Stomach smooth muscle (tissue), 2 donors: Measurements from ENCODE around the gene IL4I1.
"Not testable (repeated sequence)": the region's sequence is repeated elsewhere in the genome, so short reads cannot be mapped to it uniquely, and the experiment has no call there.

Experiments
- H3K27ac ChIP-seq: one replicate; pipeline ENCODE4 v1.7.0; 2013; ENCODE audit warnings: mild to moderate bottlenecking, low read length, inconsistent platforms
- H3K27me3 ChIP-seq, 2 donors: one replicate each; pipeline ENCODE4 v1.7.0; 2013; ENCODE audit warnings: low read length in 2 of 2; ENCODE audit not compliant: insufficient read depth in 2 of 2, control insufficient read depth in 1 of 2
- H3K36me3 ChIP-seq, 2 donors: one replicate each; pipeline ENCODE4 v1.7.0; 2013; ENCODE audit warnings: low read length in 2 of 2; ENCODE audit not compliant: control insufficient read depth in 2 of 2, insufficient read depth in 2 of 2
- H3K4me1 ChIP-seq: one replicate; pipeline ENCODE4 v1.7.0; 2013; ENCODE audit warnings: low read length; ENCODE audit not compliant: control insufficient read depth, insufficient read depth
- H3K4me3 ChIP-seq, 2 donors: one replicate each; pipeline ENCODE4 v1.7.0; 2013; ENCODE audit warnings: low read length in 2 of 2
- H3K9ac ChIP-seq, 2 donors: one replicate each; pipeline ENCODE4 v1.7.0; 2013; ENCODE audit warnings: low read length in 2 of 2, mild to moderate bottlenecking in 1 of 2
- H3K9me3 ChIP-seq, 2 donors: one replicate each; pipeline ENCODE4 v1.7.0; 2013; ENCODE audit warnings: low read length in 2 of 2; ENCODE audit not compliant: control insufficient read depth in 2 of 2
- donor health status: healthy.
- donor health status: Pancreatic carcinoma.

The IL4I1 gene

DNA sequence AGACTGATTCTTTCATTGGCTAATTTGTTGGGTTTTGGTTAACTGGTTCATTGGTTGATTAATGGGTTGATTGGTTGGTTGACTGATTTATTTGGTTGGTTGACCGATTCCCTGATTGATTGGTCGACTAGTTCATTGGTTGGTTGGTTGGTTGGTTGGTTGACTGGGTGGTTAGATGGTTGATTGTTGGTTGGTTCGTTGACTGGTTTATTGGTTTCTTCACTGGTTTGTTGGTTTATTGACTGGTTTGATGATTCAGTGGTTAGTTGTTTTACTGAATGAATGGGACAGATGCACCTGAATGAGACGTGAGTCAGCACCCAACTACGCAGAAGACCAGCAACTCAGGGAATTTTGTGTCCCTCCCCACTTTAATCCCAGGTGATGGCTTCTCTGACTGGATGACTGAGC, 35.4 kb upstream of the IL4I1 start:
- Histone ChIP-seq H3K27ac (no peak overlapping the region), H3K9me3 (no peaks in the 10 kb centered on the region), H3K27me3 (no peaks in the 10 kb centered on the region), H3K9ac (no peak overlapping the region), H3K4me1 (peaks cover 20% of the 10 kb centered on the region), H3K4me3 (no peak overlapping the region), H3K36me3 (peaks cover 4 to 5% of the 10 kb centered on the region in 2 donors)

DNA sequence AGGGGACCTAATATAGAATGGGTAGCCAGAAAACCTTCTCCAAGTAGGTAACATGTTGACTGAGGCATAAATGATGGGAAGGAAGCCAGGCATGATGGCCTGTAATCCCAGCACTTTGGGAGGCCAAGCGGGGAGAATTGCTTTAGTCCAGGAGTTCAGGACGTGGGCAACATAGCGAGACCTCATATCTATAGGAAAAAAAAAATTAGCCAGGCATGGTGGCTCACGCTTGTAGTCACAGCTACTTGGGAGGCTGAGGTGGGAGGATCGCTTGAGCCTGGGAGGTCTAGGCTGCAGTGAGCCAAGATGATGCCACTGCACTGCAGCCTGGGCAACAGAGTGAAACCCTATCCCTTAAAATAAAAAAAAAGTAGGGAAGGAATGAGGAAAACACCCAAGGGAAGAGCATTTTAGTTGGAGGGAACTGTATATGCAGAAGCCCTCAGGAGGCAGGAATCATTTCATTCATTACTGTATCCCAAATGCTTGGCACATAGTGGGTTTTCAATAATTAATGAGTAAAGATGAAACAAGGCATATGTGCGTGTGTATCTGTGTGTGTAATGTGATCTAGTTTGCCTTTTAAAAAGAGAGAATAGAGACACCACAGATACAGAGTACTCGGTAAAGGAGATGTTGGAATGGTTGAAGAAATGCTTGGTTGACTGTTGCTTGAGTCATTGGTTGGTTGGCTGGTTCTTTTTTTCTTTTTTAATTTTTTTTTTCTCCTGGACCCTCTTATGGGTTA, 34.8 kb upstream of the IL4I1 start:
- Histone ChIP-seq H3K36me3 (peaks cover 4 to 5% of the 10 kb centered on the region in 2 donors), H3K9me3 (no peaks in the 10 kb centered on the region), H3K27me3 (no peaks in the 10 kb centered on the region), H3K27ac (no peak overlapping the region), H3K4me3 (no peak overlapping the region), H3K9ac (no peak overlapping the region), H3K4me1 (peaks cover 20% of the 10 kb centered on the region)

DNA sequence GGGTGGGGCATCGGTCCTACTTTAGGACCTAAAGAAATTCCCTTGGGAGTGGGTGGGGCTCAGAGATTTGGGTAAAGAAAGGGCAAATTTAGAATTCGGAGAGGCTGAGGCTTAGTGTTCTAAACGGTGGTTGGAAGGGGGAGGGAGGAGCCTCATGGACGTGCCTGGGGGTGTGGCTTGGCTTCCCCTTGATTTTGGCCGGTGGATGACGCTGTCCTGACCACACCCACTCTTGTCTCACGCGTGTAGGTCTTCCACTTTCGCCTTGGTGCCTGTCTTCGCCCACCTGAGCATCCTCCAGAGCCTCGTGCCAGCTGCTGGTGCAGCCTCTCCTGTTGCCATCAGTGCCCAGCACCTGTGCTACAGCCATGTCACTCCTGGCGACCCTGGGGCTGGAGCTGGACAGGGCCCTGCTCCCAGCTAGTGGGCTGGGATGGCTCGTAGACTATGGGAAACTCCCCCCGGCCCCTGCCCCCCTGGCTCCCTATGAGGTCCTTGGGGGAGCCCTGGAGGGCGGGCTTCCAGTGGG, 33.9 kb upstream of the IL4I1 start:
- Histone ChIP-seq H3K27me3 (no peaks in the 10 kb centered on the region), H3K4me3 (peak overlapping the region in 1 of 2 donors; percentile 93), H3K27ac (no peak overlapping the region)

GRCh38 chr19:49929611-49930482, 33.2 kb upstream of the IL4I1 start:
- H3K4me1 ChIP-seq: peaks cover 22% of the 10 kb centered on the region
- H3K36me3 ChIP-seq: peaks cover 5 to 8% of the 10 kb centered on the region in 2 donors
- no peaks in the 10 kb centered on the region for H3K9me3 ChIP-seq
- peak overlapping the region; percentile 88 for H3K27ac ChIP-seq
- no peaks in the 10 kb centered on the region for H3K27me3 ChIP-seq
- peak overlapping the region; percentile 93 to 94 for H3K4me3 ChIP-seq
- peak overlapping the region; percentile 83 to 86 for H3K9ac ChIP-seq

More for the DNA sequence above, 33.9 kb upstream of the IL4I1 start:
- Histone ChIP-seq H3K4me1 (peaks cover 20% of the 10 kb centered on the region), H3K9me3 (no peaks in the 10 kb centered on the region), H3K9ac (no peak overlapping the region), H3K36me3 (peaks cover 4 to 5% of the 10 kb centered on the region in 2 donors)

DNA sequence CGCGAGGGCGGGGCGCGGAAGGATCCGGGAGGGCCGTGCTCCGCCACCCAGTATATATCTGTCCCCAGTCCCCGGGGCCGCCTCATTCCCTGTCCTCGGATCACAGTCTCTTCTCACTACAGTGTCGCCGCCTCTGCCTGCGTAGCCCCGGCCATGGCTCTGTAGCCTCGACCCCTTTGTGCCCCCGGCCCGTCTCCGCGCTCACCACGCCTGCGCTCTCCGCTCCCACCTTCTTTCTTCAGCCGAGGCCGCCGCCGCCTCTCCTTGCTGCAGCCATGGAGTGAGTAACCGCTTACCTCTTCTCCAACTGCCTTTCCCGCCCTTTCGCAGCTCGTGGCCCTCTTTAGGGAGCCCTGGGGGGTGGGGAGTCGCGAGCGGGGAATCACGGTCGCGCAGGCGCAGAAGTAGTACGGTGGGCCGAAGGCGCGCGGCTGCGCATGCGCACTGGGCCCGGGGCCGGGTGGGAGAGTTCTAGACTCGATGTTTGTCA, 32.5 kb upstream of the IL4I1 start, which contains the start of the genes ATF5 and NUP62:
Gene ATF5 (plus strand): TSS at position 85 of the 490 bp plus-strand sequence. CDS start 1,646 bp downstream, outside the sequence.
Gene NUP62 (minus strand): TSS at position 384 of the 490 bp plus-strand sequence. CDS start 19,697 bp downstream, outside the sequence.
- Histone ChIP-seq H3K9ac (peak within 1 kb of the TSS; percentile 83 to 86), H3K27me3 (no peaks in the 10 kb centered on the region), H3K4me1 (peaks cover 22% of the 10 kb centered on the region), H3K27ac (peak within 1 kb of the TSS; percentile 88), H3K4me3 (peak within 1 kb of the TSS; percentile 93 to 94), H3K9me3 (no peaks in the 10 kb centered on the region), H3K36me3 (peaks cover 7 to 8% of the 10 kb centered on the region in 2 donors)

DNA sequence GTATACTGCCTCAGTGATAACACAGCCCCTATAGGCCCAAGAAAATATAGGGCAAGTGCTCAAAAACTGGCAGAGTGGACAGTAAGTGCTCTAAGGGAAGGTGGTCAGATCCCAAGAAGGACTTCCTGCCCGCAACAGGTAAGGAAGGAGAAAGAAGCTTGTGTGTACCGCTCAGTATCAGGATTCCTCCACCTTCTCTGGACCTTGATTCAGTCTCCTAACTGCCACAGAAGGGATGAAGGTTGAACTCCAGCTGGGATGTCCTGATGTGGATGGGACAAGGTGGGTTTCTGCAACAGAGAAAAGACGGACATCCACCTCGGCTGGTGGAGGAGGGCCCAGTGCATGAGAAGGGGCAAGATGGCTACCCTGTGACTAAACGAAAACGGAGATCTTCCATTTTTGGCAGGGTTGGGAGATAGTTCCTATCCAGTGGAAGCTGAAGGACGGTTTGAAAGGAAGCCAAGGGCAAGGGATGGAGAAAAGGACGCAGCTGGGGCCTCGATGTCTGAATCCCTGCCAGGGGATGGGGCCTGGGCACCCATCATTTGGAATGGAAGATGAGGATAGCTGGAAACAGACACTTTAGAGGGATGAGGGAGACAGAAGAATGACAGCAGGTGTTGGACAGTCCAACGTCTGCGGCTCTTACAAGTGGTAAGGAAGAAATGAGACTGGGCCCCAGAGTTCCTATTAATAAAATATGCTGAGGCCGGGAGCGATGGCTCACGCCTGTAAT, 31.0 kb upstream of the IL4I1 start:
- no peak overlapping the region for H3K4me3 ChIP-seq
- H3K4me1 ChIP-seq: peaks cover 22% of the 10 kb centered on the region
- no peaks in the 10 kb centered on the region for H3K27me3 ChIP-seq
- no peak overlapping the region for H3K27ac ChIP-seq
- H3K36me3 ChIP-seq: peaks cover 11 to 13% of the 10 kb centered on the region in 2 donors
- H3K9ac ChIP-seq: peak overlapping the region in 1 of 2 donors; percentile 21
- H3K9me3 ChIP-seq: no peaks in the 10 kb centered on the region

DNA sequence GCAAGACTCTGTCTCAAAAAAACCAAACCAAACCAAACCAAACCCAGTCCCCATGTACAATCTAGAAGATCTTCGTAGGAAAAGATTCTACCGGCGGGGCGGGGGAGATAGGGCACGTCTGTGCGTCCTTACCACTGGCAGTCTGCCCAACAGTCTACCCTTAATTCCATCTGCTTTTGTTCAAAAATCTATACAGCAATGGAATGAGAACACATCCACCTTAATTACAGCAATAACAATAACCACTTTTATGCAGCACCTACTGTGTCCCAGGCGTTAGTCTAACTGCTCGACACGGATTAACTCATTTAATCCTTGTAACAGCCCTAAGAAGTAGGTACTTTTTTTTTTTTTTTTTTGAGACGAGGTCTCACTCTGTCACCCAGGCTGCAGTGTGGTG, 29.8 kb upstream of the IL4I1 start:
- Histone ChIP-seq H3K27me3 (no peaks in the 10 kb centered on the region), H3K4me1 (peaks cover 22% of the 10 kb centered on the region), H3K27ac (no peak overlapping the region), H3K36me3 (peaks cover 11 to 15% of the 10 kb centered on the region in 2 donors), H3K4me3 (no peak overlapping the region), H3K9ac (no peak overlapping the region), H3K9me3 (no peaks in the 10 kb centered on the region)

DNA sequence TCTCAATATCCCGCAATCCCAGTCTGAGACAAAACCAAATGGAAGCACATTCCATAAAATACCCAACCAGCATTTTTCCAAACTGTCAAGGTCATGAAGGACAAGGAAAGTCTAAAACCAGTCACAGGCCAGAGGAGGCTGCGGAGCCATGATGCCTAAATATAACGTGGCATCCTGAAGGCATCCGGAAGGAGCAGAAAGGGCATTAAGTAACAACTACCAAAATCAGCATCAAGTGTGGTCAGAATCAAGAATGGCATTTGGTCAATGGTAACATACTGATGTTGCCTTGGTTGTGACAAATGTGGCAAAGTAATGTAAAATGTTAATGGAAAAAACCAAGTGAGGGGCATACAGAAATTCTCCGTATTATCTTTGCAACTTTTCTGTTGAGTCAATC, 28.8 kb upstream of the IL4I1 start:
- Histone ChIP-seq H3K4me1 (peaks cover 19% of the 10 kb centered on the region), H3K27me3 (no peaks in the 10 kb centered on the region), H3K27ac (no peak overlapping the region), H3K9me3 (no peaks in the 10 kb centered on the region), H3K36me3 (peaks cover 11 to 15% of the 10 kb centered on the region in 2 donors), H3K4me3 (no peak overlapping the region), H3K9ac (no peak overlapping the region)

GRCh38 chr19:49924881-49925210, 28.2 kb upstream of the IL4I1 start:
- H3K9ac ChIP-seq, H3K27ac ChIP-seq, H3K9me3 ChIP-seq, H3K4me3 ChIP-seq, H3K27me3 ChIP-seq: not testable (repeated sequence)
- Histone ChIP-seq H3K36me3 (peaks cover 11 to 15% of the 10 kb centered on the region in 2 donors), H3K4me1 (peaks cover 15% of the 10 kb centered on the region)
